PC-3 (cell line): Measurements from ENCODE around the gene MCM3.

Source experiments
- EZH2 ChIP-seq: fragments of 300-600 bp; sonication (generic); IDR thresholded peaks from one replicate; pipeline ENCODE4 v1.6.1; 2017; ENCODE audit warnings: antibody characterized with exemption, mild to moderate bottlenecking, low read length; ENCODE audit not compliant: unreplicated experiment
- EZH2phosphoT487 ChIP-seq: fragments of 300-600 bp; sonication (generic); IDR thresholded peaks from 2 replicates; pipeline ENCODE4 v1.6.1; 2018; ENCODE audit warnings: mild to moderate bottlenecking, antibody characterized with exemption, low read length, borderline replicate concordance
- TF ChIP-seq, protein P1 (sequence below): fragments of 300-600 bp; sonication (generic); conservative IDR thresholded peaks from 2 replicates; pipeline ENCODE4 v1.5.1; 2017; ENCODE audit warnings: antibody characterized with exemption, low read depth, mild to moderate bottlenecking, low read length

DNA sequence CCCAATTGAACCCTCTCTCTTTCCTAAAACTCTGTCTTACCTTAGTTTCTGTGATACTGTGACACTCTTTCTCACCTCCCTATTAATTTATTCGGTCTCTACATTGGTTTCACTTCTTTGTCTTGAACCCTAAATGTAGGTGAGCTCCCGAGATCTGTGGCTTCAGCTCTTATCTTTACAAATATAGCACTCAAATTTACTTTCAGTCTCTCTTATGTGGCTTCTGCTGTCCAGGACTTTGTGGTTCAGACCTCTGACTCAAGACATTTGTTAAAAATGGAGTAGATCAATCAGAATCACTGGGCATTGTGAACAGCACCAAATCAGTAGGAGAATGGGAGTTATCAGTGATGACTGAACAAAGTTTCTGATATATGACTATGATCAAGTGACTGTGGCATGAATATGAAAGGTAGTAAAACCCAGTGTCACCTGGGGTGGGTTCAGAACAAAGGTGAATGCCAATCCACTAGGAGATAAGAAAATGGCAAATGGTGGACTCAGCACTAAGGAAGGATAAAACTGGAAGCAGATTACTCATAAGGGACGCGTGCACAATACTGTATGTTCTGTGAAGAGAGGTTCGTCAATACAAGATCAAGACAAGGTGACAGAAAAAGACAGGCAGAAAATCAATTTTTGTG is 67.5 kb downstream of the MCM3 start:
- no peak for TF ChIP-seq EZH2
- TF ChIP-seq, protein P1, sequence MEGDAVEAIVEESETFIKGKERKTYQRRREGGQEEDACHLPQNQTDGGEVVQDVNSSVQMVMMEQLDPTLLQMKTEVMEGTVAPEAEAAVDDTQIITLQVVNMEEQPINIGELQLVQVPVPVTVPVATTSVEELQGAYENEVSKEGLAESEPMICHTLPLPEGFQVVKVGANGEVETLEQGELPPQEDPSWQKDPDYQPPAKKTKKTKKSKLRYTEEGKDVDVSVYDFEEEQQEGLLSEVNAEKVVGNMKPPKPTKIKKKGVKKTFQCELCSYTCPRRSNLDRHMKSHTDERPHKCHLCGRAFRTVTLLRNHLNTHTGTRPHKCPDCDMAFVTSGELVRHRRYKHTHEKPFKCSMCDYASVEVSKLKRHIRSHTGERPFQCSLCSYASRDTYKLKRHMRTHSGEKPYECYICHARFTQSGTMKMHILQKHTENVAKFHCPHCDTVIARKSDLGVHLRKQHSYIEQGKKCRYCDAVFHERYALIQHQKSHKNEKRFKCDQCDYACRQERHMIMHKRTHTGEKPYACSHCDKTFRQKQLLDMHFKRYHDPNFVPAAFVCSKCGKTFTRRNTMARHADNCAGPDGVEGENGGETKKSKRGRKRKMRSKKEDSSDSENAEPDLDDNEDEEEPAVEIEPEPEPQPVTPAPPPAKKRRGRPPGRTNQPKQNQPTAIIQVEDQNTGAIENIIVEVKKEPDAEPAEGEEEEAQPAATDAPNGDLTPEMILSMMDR = no peak
- no peak for TF ChIP-seq EZH2phosphoT487
